GM21723 (cell line): ENCODE measurements around the gene OR51G1.

Experiments used
- ATAC-seq: cut with Tn5 transposase; IDR thresholded peaks from one replicate; pipeline ENCODE4 v1.9.1; 2021; ENCODE audit warnings: mild to moderate bottlenecking, moderate library complexity; ENCODE audit not compliant: unreplicated experiment

The OR51G1 gene

GRCh38 chr11:4881188-4881587, 43.0 kb downstream of the OR51G1 start:
- ATAC-seq: no peak
